ENCODE data around the gene PSMD2. TPM values are rescaled to one million over a fixed set of nuclear protein-coding genes. Genes with fewer than 3 reads are reported as not detected.

Gene PSMD2
- total and polyA plus RNA-seq, 2 donors (not counting 3 experiments of a cell fraction or from before 2014, with no cell fraction given), result 414 to 435 TPM

DNA sequence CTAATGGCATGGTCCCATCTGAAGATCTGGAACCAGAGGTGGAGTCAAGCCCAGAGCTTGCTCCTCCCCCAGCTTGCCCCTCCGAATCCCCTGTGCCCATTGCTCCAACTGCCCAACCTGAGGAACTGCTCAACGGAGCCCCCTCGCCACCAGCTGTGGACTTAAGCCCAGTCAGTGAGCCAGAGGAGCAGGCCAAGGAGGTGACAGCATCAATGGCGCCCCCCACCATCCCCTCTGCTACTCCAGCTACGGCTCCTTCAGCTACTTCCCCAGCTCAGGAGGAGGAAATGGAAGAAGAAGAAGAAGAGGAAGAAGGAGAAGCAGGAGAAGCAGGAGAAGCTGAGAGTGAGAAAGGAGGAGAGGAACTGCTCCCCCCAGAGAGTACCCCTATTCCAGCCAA, 22.6 kb downstream of the PSMD2 start:
- Histone ChIP-seq H3K4me3 (replicated peaks in 1 of 3; ENCODE audit: insufficient read depth in 1 of 3, low read depth in 1 of 3, low read length in 3 of 3) (no peak overlapping the region), H4K20me1 (replicated peaks; ENCODE audit: control insufficient read depth, extremely low read depth, insufficient read depth, low read length) (peaks cover 1% of the 10 kb centered on the region), H3K27me3 (ENCODE audit: control insufficient read depth in 2 of 2, insufficient read depth in 2 of 2, low read length in 2 of 2) (no peaks in the 10 kb centered on the region), H3K27ac (ENCODE audit: insufficient read depth, low read depth, low read length) (no peak overlapping the region), H3K9me1 (replicated peaks; ENCODE audit: control insufficient read depth, extremely low read depth, insufficient read depth, low read length) (no peaks in the 10 kb centered on the region), H3K79me2 (ENCODE audit: control insufficient read depth, insufficient read depth, low read length) (peaks cover 91% of the 10 kb centered on the region), H3K36me3 (ENCODE audit: control insufficient read depth in 2 of 2, extremely low read depth in 1 of 2, insufficient read depth in 2 of 2, low read length in 2 of 2) (peaks cover 65 to 69% of the 10 kb centered on the region in 2 experiments), H3K4me1 (ENCODE audit: control insufficient read depth, extremely low read depth, insufficient read depth, low read length) (peaks cover 40% of the 10 kb centered on the region), H2AFZ (ENCODE audit: low read depth, low read length) (no peak overlapping the region), H3K9ac (replicated peaks; ENCODE audit: extremely low read depth, insufficient read depth, low read length) (no peak overlapping the region), H3K4me2 (ENCODE audit: insufficient read depth, low read length) (no peak overlapping the region), H3K9me3 (replicated peaks; ENCODE audit: control insufficient read depth, insufficient read depth, low read length) (no peaks in the 10 kb centered on the region)
- TF ChIP-seq POLR2AphosphoS5 (IDR thresholded peaks at IDR 0.05; ENCODE audit: insufficient read depth, low read depth, low read length), result no peak
- BruUV-seq (replicated peaks), result TSS peak; percentile 32
- dilution Hi-C loops (cut with MboI; ENCODE audit: extremely low pct_ligation_motif_present, low sequenced_read_pairs) (no loop called here), intact Hi-C loops (cut with micrococcal nuclease) (no loop called here)
- POLR2A ChIA-PET, result no interaction called here
- CTCF ChIA-PET, result no interaction called here
- DNase-seq (ENCODE audit: low read depth, low spot score) (no peak), FAIRE-seq (no peak)

- Histone ChIP-seq H3K4me2 (ENCODE audit: insufficient read depth, low read length) (no peak overlapping the region), H4K20me1 (replicated peaks; ENCODE audit: control insufficient read depth, extremely low read depth, insufficient read depth, low read length) (no peaks in the 10 kb centered on the region), H3K4me3 (replicated peaks in 1 of 3; ENCODE audit: insufficient read depth in 1 of 3, low read depth in 1 of 3, low read length in 3 of 3) (no peak overlapping the region), H3K9ac (replicated peaks; ENCODE audit: extremely low read depth, insufficient read depth, low read length) (no peak overlapping the region), H3K79me2 (ENCODE audit: control insufficient read depth, insufficient read depth, low read length) (peaks cover 89% of the 10 kb centered on the region), H3K9me3 (replicated peaks; ENCODE audit: control insufficient read depth, insufficient read depth, low read length) (no peaks in the 10 kb centered on the region), H3K27ac (ENCODE audit: insufficient read depth, low read depth, low read length) (no peak overlapping the region), H3K9me1 (replicated peaks; ENCODE audit: control insufficient read depth, extremely low read depth, insufficient read depth, low read length) (no peaks in the 10 kb centered on the region), H3K36me3 (ENCODE audit: control insufficient read depth in 2 of 2, extremely low read depth in 1 of 2, insufficient read depth in 2 of 2, low read length in 2 of 2) (peaks cover 68 to 73% of the 10 kb centered on the region in 2 experiments), H2AFZ (ENCODE audit: low read depth, low read length) (no peak overlapping the region), H3K27me3 (ENCODE audit: control insufficient read depth in 2 of 2, insufficient read depth in 2 of 2, low read length in 2 of 2) (no peaks in the 10 kb centered on the region), H3K4me1 (ENCODE audit: control insufficient read depth, extremely low read depth, insufficient read depth, low read length) (peaks cover 28% of the 10 kb centered on the region)
- BruUV-seq (replicated peaks), result no TSS peak
- FAIRE-seq, result no peak
- TF ChIP-seq POLR2A (IDR thresholded peaks at IDR 0.05; ENCODE audit: low read depth, low read length), result no peak
- CTCF ChIA-PET, result no interaction called here
- dilution Hi-C loops (cut with MboI; ENCODE audit: extremely low pct_ligation_motif_present, low sequenced_read_pairs) (no loop called here), intact Hi-C loops (cut with micrococcal nuclease) (no loop called here)
- no peak for DNase-seq (ENCODE audit: low read depth, low spot score)
- POLR2A ChIA-PET, result no interaction called here
Observed at GRCh38 chr3:184322731-184323487, 23.9 kb downstream of the PSMD2 start.

All from endothelial cell of umbilical vein (primary cell).